Parietal lobe (tissue), 2 donors: ENCODE data around the gene FXR2. TPM values are rescaled to one million over a fixed set of nuclear protein-coding genes. Genes with fewer than 3 reads are reported as not detected.

Source experiments
- small RNA-seq: library from RNA; depleted of rRNA; stranded (forward); fragments of <200 nt; gene quantifications from one replicate; pipeline ENCODE3, GENCODE V24; 2014; ENCODE audit warnings: low replicate concordance
- total RNA-seq: library from RNA; depleted of rRNA; stranded (reverse); fragments of >200 nt; gene quantifications from one replicate; pipeline ENCODE4 v1.2.3, GENCODE V29; 2014

FXR2 gene
- total RNA-seq, result 52.9 TPM

DNA sequence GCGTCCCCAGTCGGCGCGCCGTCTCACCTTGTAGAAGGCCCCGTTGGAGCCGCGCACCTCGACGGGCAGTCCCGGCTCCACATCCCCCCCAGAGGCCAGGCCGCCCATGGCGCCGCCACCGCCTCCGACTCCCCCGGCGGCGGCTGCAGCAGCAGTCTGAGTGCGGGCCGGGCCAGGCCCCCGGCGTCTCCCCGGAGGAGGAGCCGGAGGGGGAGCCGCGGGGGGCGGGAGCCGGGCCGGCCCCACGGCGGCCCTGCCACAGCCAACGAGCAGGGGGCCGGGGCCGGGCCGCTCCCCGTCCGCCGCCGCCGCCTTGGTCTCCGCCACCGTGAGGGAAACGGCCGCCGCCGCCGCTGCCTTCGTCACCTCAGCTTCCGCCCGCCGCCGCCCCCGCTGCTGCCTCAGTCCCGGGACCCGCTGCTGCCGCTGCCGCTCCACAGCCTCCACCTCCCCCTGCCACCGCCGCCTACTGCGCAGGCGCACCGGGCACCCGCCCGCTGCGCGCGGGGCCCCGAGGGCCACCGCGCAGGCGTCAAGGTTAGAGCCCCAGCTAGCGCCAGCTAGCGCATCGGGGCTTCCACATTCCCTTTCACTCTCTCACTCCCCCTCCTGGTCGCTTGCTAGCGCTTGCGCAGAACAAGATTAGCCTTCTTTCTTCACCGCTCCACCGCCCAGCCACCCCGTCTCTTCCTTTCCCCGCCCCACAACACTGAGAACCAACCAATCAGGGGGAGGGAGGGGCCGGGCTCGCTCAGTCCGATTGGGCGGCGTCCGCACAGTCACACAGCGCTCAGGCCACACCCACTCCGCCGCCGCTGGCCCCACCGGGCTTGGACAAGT is at the start of gene FXR2:
Gene FXR2, minus strand, starts transcription at position 473 of the 840 bp plus-strand sequence. Its CDS starts 365 bp downstream, at position 108.

DNA sequence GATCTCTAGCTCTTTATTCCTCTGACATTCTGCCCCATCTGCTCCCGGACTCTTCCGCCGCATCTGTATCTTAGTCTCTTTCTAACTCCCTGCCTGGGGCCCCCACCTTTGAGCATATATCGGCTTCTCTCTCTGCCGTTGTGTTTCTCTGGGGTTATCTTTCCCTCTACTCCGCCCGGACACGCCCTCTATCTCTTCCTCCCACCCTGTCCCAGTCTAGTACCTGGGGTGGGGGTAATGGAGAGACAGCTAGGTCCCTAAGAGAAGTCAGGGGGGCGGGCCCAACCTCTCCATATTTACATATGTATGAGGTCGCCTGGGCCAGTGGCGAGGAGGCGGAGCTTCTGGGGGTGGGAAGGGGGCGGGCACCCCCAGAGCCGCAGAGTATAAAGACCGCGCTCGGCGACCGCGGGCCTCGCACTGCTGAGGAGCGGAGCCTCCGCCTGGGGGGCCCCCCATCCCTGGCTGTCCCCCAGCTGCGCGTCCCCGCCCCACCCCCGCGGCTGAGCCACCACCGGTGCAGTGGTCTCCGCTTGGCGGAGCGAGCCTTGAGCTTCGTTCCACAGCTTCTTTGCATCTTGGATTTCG is 35.9 kb upstream of the FXR2 start, which contains the start of gene ATP1B2:
Gene ATP1B2, plus strand, starts transcription at position 418 of the 588 bp plus-strand sequence. CDS start 593 bp downstream, outside the sequence.

DNA sequence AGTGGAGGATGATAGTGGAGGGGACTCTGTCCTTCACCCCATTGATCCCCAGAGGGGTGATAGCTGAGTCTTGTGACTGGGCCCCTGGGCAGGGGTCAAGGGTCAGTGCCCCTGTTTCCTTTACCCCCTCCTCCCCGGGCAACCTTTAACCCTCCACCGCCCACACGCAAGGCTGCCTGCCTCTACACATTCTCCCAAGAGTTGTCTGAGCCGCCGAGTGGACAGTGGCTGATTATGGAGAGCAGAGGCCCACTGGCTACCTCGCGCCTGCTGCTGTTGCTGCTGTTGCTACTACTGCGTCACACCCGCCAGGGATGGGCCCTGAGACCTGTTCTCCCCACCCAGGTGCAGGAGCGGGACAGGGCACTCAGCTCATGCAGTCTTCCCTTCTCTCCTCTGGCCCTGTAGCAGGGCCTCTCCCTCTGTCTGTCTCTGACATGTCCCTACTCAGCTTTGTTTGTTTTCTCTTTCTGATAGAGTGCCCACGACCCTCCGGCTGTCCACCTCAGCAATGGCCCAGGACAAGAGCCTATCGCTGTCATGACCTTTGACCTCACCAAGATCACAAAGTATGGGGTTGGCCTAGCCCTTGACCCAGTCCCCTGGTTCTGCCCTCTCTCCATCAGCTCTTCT is 15.4 kb upstream of the FXR2 start, which contains the start of gene SHBG:
Gene SHBG, plus strand, starts transcription at position 197 of the 633 bp plus-strand sequence. Its CDS starts 38 bp downstream, at position 235.

DNA sequence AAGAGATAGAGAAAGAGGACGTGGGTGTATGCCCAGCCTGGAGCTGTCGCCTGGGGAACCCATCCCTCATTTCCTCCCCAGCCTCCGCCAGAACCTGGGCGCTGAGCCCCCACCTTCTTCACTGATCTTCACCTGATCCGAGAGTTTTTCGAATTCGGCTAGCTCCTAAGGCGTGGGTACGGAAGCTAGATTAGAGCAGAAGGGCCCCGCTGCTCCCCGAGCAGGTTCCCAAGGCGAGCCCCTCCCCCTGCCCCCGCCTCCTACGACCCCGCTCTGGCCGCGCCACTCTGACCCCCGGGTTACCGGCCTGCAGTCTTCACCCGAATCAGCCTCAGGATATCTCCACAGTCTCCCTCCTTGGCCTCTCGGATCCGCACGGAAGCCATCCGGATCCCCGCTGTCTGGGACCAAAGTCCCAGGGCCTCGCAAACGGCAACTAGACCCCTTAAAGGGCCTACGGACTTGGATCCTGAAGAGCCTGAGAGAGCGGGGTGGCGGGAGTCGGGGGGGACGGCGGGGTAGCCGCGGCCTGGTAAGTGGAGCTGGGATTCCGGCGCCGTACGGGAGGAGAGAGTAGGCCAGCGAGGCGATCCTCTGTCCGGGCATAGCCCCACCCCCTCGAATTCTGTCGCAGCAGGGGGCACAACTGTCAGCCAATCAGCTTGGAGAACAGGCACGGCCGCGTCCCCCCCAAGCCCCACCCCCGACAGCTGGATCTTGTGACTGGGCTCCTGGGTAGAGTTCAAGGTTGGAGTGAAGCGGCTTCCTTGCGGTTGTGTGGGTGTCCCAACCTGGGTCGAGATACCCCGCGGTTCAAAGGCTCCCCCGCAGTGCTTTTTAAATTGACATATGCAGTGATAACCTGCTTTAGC is 12.8 kb upstream of the FXR2 start, which contains the start of gene SAT2:
Gene SAT2, minus strand, starts transcription at position 572 of the 872 bp plus-strand sequence. Its CDS starts 186 bp downstream, at position 386.

DNA sequence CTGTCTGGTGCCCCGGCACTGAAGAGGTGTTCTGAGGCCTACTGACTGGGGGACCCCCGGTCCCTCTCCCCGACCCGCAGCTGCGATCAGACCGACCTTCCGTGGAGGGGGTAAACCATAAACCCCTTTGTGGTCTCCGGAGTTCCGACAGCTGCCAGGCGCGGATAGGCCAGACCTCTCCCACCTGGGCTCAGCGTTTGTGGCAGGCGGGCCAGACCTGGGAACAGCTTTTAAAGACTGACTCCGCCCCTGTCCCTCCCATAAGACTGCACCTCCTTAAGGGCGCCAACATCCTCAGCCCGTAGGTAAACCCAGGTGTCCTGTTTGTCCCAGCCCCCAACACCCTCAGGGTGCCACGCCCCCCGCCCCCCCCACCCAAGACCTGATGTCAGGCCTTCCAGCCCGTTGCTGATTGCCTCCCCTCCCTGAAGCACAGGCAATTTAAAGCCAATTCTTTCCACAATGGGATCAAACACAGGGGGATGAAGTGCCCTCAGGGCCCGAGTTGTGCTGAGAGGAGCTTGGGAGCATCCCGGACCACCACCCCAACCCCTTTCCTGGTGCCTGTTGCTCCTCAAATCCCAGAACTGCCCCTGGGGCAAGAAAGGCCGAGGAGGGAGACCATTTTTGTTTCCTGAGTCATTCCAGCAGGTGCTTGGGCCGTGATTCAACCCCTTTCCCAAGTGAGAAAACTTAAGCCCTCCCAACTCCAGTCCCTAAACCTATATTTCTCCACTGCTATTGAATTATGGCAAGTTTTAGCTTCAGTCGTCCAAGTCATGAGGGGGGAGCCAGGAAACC is 24.6 kb downstream of the FXR2 start, which contains the start of gene SOX15:
Gene SOX15, minus strand, starts transcription at position 204 of the 801 bp plus-strand sequence. CDS start 418 bp downstream, outside the sequence.

DNA sequence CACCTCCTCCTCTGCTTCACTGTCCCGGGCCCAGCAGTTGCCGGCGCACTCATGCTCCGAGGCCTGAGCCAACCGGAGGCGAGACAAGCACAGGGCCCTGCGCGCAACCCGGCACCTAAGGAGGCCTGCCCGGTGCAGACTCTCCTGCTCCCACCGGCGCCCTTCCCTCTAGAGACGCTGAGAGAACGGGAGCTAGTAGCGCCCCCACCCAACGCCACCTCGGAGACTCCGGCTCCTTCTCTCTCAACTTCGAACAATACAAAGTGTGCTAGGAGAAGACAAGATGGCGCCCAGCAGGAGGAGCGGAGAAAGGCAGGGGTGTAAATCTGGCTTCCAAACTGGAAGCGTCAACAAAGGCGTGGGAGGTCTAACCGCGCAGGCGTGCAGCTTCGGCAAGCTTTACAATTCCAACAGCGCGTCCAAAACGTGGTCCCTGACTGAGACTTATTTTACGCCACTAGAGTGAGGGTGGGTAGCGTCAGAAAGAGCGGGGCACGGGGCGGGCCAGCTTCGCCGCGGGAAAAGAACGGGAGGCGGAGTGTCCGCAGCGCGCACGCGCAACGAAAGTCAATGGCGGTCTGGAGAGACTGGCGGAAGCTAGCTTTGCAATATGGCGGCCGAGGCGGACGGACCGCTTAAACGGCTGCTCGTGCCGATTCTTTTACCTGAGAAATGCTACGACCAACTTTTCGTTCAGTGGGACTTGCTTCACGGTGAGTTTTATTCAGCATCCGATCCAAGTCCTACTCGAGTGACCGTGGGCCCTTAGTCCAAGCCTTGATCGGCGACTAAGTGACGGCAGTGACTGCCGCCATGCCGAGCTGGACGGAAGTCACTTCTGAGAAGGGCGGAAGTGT is 31.2 kb downstream of the FXR2 start, which contains the start of gene MPDU1:
Gene MPDU1, plus strand, starts transcription at position 600 of the 857 bp plus-strand sequence. Its CDS starts 11 bp downstream, at position 611.

DNA sequence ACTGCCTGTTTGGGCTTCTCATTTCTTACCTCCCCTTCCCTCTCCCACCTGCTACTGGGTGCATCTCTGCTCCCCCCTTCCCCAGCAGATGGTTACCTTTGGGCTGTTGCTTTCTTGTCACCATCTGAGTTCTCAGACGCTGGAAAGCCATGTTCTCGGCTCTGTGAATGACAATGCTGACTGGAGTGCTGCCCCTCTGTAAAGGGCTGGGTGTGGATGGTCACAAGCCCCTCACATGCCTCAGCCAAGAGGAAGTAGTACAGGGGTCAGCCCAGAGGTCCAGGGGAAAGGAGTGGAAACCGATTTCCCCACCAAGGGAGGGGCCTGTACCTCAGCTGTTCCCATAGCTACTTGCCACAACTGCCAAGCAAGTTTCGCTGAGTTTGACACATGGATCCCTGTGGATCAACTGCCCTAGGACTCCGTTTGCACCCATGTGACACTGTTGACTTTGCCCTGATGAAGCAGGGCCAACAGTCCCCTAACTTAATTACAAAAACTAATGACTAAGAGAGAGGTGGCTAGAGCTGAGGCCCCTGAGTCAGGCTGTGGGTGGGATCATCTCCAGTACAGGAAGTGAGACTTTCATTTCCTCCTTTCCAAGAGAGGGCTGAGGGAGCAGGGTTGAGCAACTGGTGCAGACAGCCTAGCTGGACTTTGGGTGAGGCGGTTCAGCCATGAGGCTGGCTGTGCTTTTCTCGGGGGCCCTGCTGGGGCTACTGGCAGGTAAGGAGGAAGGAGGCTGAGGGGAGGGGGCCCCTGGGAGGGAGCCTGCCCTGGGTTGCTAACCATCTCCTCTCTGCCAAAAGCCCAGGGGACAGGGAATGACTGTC is 35.5 kb downstream of the FXR2 start, which contains the start of gene CD68:
Gene CD68, plus strand, starts transcription at position 638 of the 833 bp plus-strand sequence. Its CDS starts 40 bp downstream, at position 678.

DNA sequence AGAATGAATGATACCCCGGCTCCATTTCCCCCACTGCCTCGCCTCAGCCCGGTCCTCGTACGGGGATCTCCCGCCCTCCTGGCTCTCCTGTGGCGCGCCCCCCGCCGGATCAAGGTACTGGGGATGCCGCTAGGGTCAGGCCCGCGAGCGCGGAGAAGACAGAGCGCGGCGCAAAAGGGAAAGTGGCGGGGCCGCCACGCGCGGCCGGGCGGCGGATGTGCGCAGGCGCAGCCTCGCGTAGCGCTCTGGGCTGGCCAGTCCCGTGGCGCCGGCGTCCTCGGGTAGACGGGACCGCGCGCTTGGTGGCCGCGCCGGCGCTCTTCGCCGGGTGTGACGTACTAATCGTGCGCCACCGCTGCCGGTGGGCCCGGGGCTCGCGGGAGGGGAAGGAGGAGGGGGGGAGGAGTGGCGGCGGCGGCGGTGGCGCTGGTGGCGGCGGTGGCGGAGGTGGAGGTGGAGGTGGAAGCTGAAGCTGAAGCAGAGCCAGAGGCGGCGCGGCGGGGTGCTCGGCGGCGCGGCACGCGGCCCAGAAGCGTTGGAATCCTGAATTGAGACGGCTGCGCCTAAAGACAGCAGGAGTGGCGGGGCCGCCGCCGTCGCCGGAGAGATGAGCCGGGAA is 53.0 kb downstream of the FXR2 start, which contains the start of gene SENP3:
Gene SENP3, plus strand, starts transcription at position 331 of the 619 bp plus-strand sequence. CDS start 1,158 bp downstream, outside the sequence.

DNA sequence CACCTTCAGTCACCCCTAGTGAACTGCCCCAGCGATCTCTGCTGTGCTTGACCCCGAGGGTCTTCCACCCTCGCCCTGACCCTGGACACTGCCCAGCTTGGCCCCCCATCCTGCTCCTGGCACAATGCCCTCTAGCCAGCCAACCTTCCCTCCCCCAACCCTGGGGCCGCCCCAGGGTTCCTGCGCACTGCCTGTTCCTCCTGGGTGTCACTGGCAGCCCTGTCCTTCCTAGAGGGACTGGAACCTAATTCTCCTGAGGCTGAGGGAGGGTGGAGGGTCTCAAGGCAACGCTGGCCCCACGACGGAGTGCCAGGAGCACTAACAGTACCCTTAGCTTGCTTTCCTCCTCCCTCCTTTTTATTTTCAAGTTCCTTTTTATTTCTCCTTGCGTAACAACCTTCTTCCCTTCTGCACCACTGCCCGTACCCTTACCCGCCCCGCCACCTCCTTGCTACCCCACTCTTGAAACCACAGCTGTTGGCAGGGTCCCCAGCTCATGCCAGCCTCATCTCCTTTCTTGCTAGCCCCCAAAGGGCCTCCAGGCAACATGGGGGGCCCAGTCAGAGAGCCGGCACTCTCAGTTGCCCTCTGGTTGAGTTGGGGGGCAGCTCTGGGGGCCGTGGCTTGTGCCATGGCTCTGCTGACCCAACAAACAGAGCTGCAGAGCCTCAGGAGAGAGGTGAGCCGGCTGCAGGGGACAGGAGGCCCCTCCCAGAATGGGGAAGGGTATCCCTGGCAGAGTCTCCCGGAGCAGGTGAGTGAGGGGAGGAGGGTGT is 56.0 kb downstream of the FXR2 start, which contains the start of gene TNFSF13:
Gene TNFSF13, plus strand, starts transcription at position 207 of the 776 bp plus-strand sequence. Its CDS starts 290 bp downstream, at position 497.

DNA sequence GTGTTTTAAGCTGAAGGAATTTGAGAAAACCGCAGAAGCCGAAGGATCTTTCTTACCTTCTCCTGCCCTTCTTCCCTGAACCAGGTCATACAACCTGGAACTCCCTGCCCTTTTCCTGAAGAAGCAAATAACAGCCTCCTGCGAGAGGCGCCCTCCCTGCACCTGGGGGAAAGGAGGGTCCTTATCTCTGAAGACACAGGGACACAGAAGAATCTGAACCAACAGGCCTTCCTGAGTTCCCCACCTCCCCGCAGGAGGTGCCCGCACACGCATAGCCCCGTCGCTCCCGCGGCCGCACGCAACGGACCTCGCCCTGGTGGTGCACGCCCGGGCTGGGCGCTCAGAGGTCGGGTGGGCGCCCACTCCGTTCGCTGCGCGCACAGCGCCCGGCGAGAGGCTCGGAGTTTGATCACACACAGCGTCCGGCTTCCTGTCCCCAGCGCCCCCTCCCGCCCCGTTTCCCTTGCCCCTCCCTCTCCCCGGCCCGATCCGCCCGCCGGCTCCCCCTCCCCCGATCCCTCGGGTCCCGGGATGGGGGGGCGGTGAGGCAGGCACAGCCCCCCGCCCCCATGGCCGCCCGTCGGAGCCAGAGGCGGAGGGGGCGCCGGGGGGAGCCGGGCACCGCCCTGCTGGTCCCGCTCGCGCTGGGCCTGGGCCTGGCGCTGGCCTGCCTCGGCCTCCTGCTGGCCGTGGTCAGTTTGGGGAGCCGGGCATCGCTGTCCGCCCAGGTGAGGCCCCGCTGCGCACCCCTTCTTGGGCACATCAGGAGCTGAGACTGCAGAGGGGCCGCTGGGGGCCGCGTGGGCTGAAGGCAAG is 65.9 kb downstream of the FXR2 start, which contains the start of gene TNFSF12:
Gene TNFSF12, plus strand, starts transcription at position 474 of the 816 bp plus-strand sequence. Its CDS starts 96 bp downstream, at position 570.

Small RNA genes within 50 kb of the gene (small RNA-seq; reads per million reads assigned to genes)
- gene CD68 (not detected), gene SNORA48 (not detected), gene SNORD10 (not detected)

Other genes with a start within 250 kb of the FXR2 start
- 1.3 TPM for gene TNK1, start 233.8 kb downstream of the FXR2 start, total RNA-seq
- 29.7 TPM for gene PLSCR3, start 220.4 kb downstream of the FXR2 start, total RNA-seq
- 42.9 TPM for gene TMEM256, start 210.8 kb downstream of the FXR2 start, total RNA-seq
- 22.8 TPM for gene NLGN2, start 207.1 kb downstream of the FXR2 start, total RNA-seq
- gene SPEM1, start 194.6 kb downstream of the FXR2 start, total RNA-seq, result not detected
- not detected for gene SPEM2, start 189.3 kb downstream of the FXR2 start, total RNA-seq
- gene SPEM3, start 186.0 kb downstream of the FXR2 start, total RNA-seq, result not detected
- 1.9 TPM for gene TMEM102, start 179.5 kb downstream of the FXR2 start, total RNA-seq
- 13.1 TPM for gene FGF11, start 175.4 kb downstream of the FXR2 start, total RNA-seq
- gene CHRNB1, start 169.8 kb downstream of the FXR2 start, total RNA-seq, result 15.3 TPM
- gene ZBTB4, start 135.3 kb downstream of the FXR2 start, total RNA-seq, result 20.0 TPM
- not detected for gene SLC35G6, start 133.5 kb downstream of the FXR2 start, total RNA-seq
- 106 TPM for gene POLR2A, start 130.5 kb downstream of the FXR2 start, total RNA-seq
- gene TNFSF12, start 65.8 kb downstream of the FXR2 start, total RNA-seq, result 6.6 TPM
- gene TNFSF13, start 56.1 kb downstream of the FXR2 start, total RNA-seq, result 0.94 TPM
- gene SENP3, start 53.0 kb downstream of the FXR2 start, total RNA-seq, result 67.6 TPM
- gene CD68, start 35.3 kb downstream of the FXR2 start, total RNA-seq, result 1.6 TPM
- gene MPDU1, start 31.0 kb downstream of the FXR2 start, total RNA-seq, result 36.6 TPM
- gene SOX15, start 24.8 kb downstream of the FXR2 start, total RNA-seq, result 1.6 TPM
- 32.2 TPM for gene SAT2, start 12.9 kb upstream of the FXR2 start, total RNA-seq
- not detected for gene SHBG, start 15.2 kb upstream of the FXR2 start, total RNA-seq
- gene ATP1B2, start 36.0 kb upstream of the FXR2 start, total RNA-seq, result 16.6 TPM
- 15.3 TPM for gene TP53, start 72.6 kb upstream of the FXR2 start, total RNA-seq
- gene WRAP53, start 73.6 kb upstream of the FXR2 start, total RNA-seq, result 11.6 TPM
- 19.7 TPM for gene EFNB3, start 90.3 kb upstream of the FXR2 start, total RNA-seq
- 2.2 TPM for gene DNAH2, start 102.8 kb upstream of the FXR2 start, total RNA-seq
- 33.5 TPM for gene KDM6B, start 219.3 kb upstream of the FXR2 start, total RNA-seq
- 1.9 TPM for gene TMEM88, start 240.2 kb upstream of the FXR2 start, total RNA-seq
- gene NAA38, start 242.7 kb upstream of the FXR2 start, total RNA-seq, result 24.1 TPM
- 18.2 TPM for gene CYB5D1, start 243.1 kb upstream of the FXR2 start, total RNA-seq